AG10803 (cell line): ENCODE data around the gene NBEAL2.

ENCODE experiments used
- DNase-seq: peaks from one replicate; pipeline ENCODE4 v3.0.0; 2010; ENCODE audit warnings: low read depth
- H3K4me3 ChIP-seq: 2 replicates; pipeline ENCODE4 v1.5.1; 2011; ENCODE audit warnings: mild to moderate bottlenecking, low read length, control low read depth
- CTCF ChIP-seq: conservative IDR thresholded peaks from 2 replicates; pipeline ENCODE4 v1.5.1; 2011; ENCODE audit warnings: mild to moderate bottlenecking, low read length, control low read depth, inconsistent platforms

NBEAL2 gene

GRCh38 chr3:47002171-47003055, 22.9 kb downstream of the NBEAL2 start:
- no peak for DNase-seq
- TF ChIP-seq CTCF = no peak

GRCh38 chr3:47003056-47003410, 23.6 kb downstream of the NBEAL2 start:
- DNase-seq = no peak
- H3K4me3 ChIP-seq = no peak overlapping the region
- no peak for TF ChIP-seq CTCF

More at GRCh38 chr3:47002171-47003055, 22.9 kb downstream of the NBEAL2 start:
- H3K4me3 ChIP-seq = no peak overlapping the region

- TF ChIP-seq CTCF = no peak
- H3K4me3 ChIP-seq = no peak overlapping the region
- DNase-seq = no peak
Observed at GRCh38 chr3:47003461-47004368, 24.2 kb downstream of the NBEAL2 start.

GRCh38 chr3:47004369-47005211, 25.1 kb downstream of the NBEAL2 start:
- no peak for TF ChIP-seq CTCF
- DNase-seq = no peak
- no peak overlapping the region for H3K4me3 ChIP-seq

GRCh38 chr3:47005212-47006144, 26.0 kb downstream of the NBEAL2 start:
- no peak for TF ChIP-seq CTCF

GRCh38 chr3:47006145-47006651, 26.7 kb downstream of the NBEAL2 start:
- no peak for DNase-seq
- H3K4me3 ChIP-seq = no peak overlapping the region
- TF ChIP-seq CTCF = no peak

More at GRCh38 chr3:47005212-47006144, 26.0 kb downstream of the NBEAL2 start:
- H3K4me3 ChIP-seq = no peak overlapping the region
- DNase-seq = no peak
